ENCODE measurements around the gene PSMD6. TPM values are rescaled to one million over a fixed set of nuclear protein-coding genes. Genes with fewer than 3 reads are reported as not detected.

PSMD6 gene
- polyA plus RNA-seq, 3 donors = 54.6 to 135 (median 101) TPM

- WGBS (ENCODE audit: insufficient coverage) = 94% methylated on average over 5 of the region's 7 CpGs
These were observed 13.8 kb upstream of the PSMD6 start for GRCh38 chr3:64037084-64037483.

GRCh38 chr3:64033069-64033468 lies 9.8 kb upstream of the PSMD6 start:
- H3K36me3 ChIP-seq (replicated peaks in 1 of 2; ENCODE audit: control insufficient read depth in 1 of 2, insufficient read depth in 2 of 2, low read length in 2 of 2) = no peaks in the 10 kb centered on the region
- peaks cover 14 to 40% (median 18%) of the 10 kb centered on the region in 3 donors for H3K27me3 Mint-ChIP-seq (ENCODE audit: low read depth in 3 of 3)
- no peak overlapping the region for H3K4me3 ChIP-seq (replicated peaks in 1 of 3; ENCODE audit: low read depth in 2 of 3, low read length in 3 of 3)
- no CpG with 5 or more reads among the region's 2 CpGs for WGBS (ENCODE audit: insufficient coverage)
- H3K79me2 ChIP-seq (ENCODE audit: insufficient read depth, low read length) = no peaks in the 10 kb centered on the region
- intact Hi-C loops (cut with micrococcal nuclease) = loop anchor here (5.0 to 10.0 kb wide), 2 partner anchors 449 to 452 kb away; no protein-coding TSS in a partner anchor
- TF ChIP-seq, protein P1, sequence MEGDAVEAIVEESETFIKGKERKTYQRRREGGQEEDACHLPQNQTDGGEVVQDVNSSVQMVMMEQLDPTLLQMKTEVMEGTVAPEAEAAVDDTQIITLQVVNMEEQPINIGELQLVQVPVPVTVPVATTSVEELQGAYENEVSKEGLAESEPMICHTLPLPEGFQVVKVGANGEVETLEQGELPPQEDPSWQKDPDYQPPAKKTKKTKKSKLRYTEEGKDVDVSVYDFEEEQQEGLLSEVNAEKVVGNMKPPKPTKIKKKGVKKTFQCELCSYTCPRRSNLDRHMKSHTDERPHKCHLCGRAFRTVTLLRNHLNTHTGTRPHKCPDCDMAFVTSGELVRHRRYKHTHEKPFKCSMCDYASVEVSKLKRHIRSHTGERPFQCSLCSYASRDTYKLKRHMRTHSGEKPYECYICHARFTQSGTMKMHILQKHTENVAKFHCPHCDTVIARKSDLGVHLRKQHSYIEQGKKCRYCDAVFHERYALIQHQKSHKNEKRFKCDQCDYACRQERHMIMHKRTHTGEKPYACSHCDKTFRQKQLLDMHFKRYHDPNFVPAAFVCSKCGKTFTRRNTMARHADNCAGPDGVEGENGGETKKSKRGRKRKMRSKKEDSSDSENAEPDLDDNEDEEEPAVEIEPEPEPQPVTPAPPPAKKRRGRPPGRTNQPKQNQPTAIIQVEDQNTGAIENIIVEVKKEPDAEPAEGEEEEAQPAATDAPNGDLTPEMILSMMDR (IDR thresholded peaks at IDR 0.05) = no peak
- no peaks in the 10 kb centered on the region for H3K36me3 Mint-ChIP-seq
- peaks cover 15 to 27% of the 10 kb centered on the region in 2 donors for H3K27me3 ChIP-seq (ENCODE audit: control insufficient read depth in 2 of 2, insufficient read depth in 2 of 2, low read length in 2 of 2)
- H3K4me2 ChIP-seq (replicated peaks; ENCODE audit: extremely low read depth, low read length, poor library complexity, severe bottlenecking) = no peak overlapping the region
- no peaks in the 10 kb centered on the region for H3K9me3 ChIP-seq (replicated peaks in 1 of 2; ENCODE audit: control insufficient read depth in 1 of 2, insufficient read depth in 1 of 2, low read length in 2 of 2)
- H3K27ac ChIP-seq (ENCODE audit: low read depth in 1 of 2, low read length in 2 of 2) = no peak overlapping the region
- H3K9me3 Mint-ChIP-seq = peaks cover 0 to 4% (median 0%) of the 10 kb centered on the region in 7 donors
- H3K4me3 Mint-ChIP-seq = no peak overlapping the region
- H2AFZ ChIP-seq (ENCODE audit: insufficient read depth, low read depth, low read length, poor library complexity, severe bottlenecking) = peak overlapping the region; percentile 13
- DNase-seq = no peak
- no peak overlapping the region for H3K9ac ChIP-seq (ENCODE audit: insufficient read depth, low read length, poor library complexity, severe bottlenecking)
- no peaks in the 10 kb centered on the region for H4K20me1 ChIP-seq (ENCODE audit: insufficient read depth, low read length)
- H3K27ac Mint-ChIP-seq = no peak overlapping the region
- H3K4me1 ChIP-seq (ENCODE audit: control insufficient read depth in 1 of 2, insufficient read depth in 2 of 2, low read length in 2 of 2) = peaks cover 5% of the 10 kb centered on the region in 2 donors
- H3K4me1 Mint-ChIP-seq = peaks cover 6% of the 10 kb centered on the region

More at GRCh38 chr3:64037084-64037483, 13.8 kb upstream of the PSMD6 start:
- Mint-ChIP-seq H3K36me3 (no peaks in the 10 kb centered on the region), H3K4me1 (peaks cover 3% of the 10 kb centered on the region), H3K9me3 (peaks cover 0 to 5% (median 0%) of the 10 kb centered on the region in 7 donors), H3K4me3 (no peak overlapping the region), H3K27me3 (ENCODE audit: low read depth in 3 of 3) (peaks cover 4 to 27% (median 14%) of the 10 kb centered on the region in 3 donors), H3K27ac (no peak overlapping the region)
- Histone ChIP-seq H3K4me3 (replicated peaks in 1 of 3; ENCODE audit: low read depth in 2 of 3, low read length in 3 of 3) (no peak overlapping the region), H3K27ac (ENCODE audit: low read depth in 1 of 2, low read length in 2 of 2) (no peak overlapping the region), H3K79me2 (ENCODE audit: insufficient read depth, low read length) (no peaks in the 10 kb centered on the region), H3K36me3 (replicated peaks in 1 of 2; ENCODE audit: control insufficient read depth in 1 of 2, insufficient read depth in 2 of 2, low read length in 2 of 2) (no peaks in the 10 kb centered on the region), H3K27me3 (ENCODE audit: control insufficient read depth in 2 of 2, insufficient read depth in 2 of 2, low read length in 2 of 2) (peaks cover 0 to 9% of the 10 kb centered on the region in 2 donors), H3K9ac (ENCODE audit: insufficient read depth, low read length, poor library complexity, severe bottlenecking) (no peak overlapping the region), H4K20me1 (ENCODE audit: insufficient read depth, low read length) (no peaks in the 10 kb centered on the region), H2AFZ (ENCODE audit: insufficient read depth, low read depth, low read length, poor library complexity, severe bottlenecking) (no peak overlapping the region), H3K4me2 (replicated peaks; ENCODE audit: extremely low read depth, low read length, poor library complexity, severe bottlenecking) (no peak overlapping the region), H3K9me3 (replicated peaks in 1 of 2; ENCODE audit: control insufficient read depth in 1 of 2, insufficient read depth in 1 of 2, low read length in 2 of 2) (no peaks in the 10 kb centered on the region), H3K4me1 (ENCODE audit: control insufficient read depth in 1 of 2, insufficient read depth in 2 of 2, low read length in 2 of 2) (no peaks in the 10 kb centered on the region)
- DNase-seq = no peak
- TF ChIP-seq, protein P1 (IDR thresholded peaks at IDR 0.05) = no peak
- intact Hi-C loops (cut with micrococcal nuclease) = loop anchor here in 1 of 2 donors (10.0 kb wide), 1 partner anchor 448 kb away; no protein-coding TSS in a partner anchor

All from CD14-positive monocyte (primary cell).